Sigmoid colon (tissue), 4 donors: Measurements from ENCODE around the gene FOXP1.

Experiments
- CTCF ChIP-seq, 4 experiments: fragments of 450-650 bp in 3 of 4; fragments of 200-600 bp in 1 of 4; IDR thresholded peaks; one replicate each; pipeline ENCODE4 v1.5.1; 2016 to 2019; ENCODE audit warnings: antibody characterized with exemption in 4 of 4, mild to moderate bottlenecking in 3 of 4, moderate library complexity in 2 of 4
- EP300 ChIP-seq, 4 donors: sonication (generic); formaldehyde crosslinking; IDR thresholded peaks; one replicate each; pipeline ENCODE4 v1.6.1; 2017; ENCODE audit warnings: antibody characterized with exemption in 4 of 4
- POLR2A ChIP-seq, 2 donors: fragments of 450-650 bp; IDR thresholded peaks; one replicate each; pipeline ENCODE4 v1.6.1; 2016; ENCODE audit warnings: antibody characterized with exemption in 2 of 2, mild to moderate bottlenecking in 2 of 2, moderate library complexity in 2 of 2

GRCh38 chr3:71528816-71529215, 54.7 kb downstream of the FOXP1 start:
- TF ChIP-seq EP300 (IDR thresholded peaks at IDR 0.05) (no peak), CTCF (IDR thresholded peaks at IDR 0.05) (no peak), POLR2A (IDR thresholded peaks at IDR 0.05) (no peak)
